Measurements from ENCODE around the gene ZHX3.

Gene ZHX3

GRCh38 chr20:41159547-41159946 lies 158.0 kb downstream of the ZHX3 start:
- DNase-seq (ENCODE audit: low read depth in 1 of 2, low spot score in 1 of 2): no peak

- DNase-seq (ENCODE audit: low read depth in 1 of 2, low spot score in 1 of 2): no peak
Measured at GRCh38 chr20:41158082-41158625, 159.4 kb downstream of the ZHX3 start.

DNA sequence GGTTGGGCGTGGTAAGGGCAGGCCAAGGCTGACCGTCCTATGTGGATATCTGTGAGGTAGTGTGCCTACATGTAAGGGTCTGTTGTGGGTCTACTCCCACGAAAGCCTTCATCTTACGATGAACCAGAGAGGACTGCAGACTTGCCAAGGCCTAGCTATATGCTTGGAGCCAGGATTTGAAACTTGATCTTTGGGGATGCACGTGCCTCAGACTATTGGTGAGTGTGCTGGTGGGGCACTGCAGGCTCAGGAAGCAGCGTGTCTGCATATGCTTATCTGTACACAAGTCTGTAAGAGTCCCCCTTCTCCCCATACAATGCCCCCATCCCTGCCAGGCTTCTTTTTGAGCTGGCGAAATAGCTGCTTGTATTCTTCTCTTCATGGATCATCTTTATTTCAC lies 162.3 kb downstream of the ZHX3 start:
- no peak for DNase-seq (ENCODE audit: low read depth in 1 of 2, low spot score in 1 of 2)

- no peak for DNase-seq (ENCODE audit: low read depth in 1 of 2, low spot score in 1 of 2)
Measured at GRCh38 chr20:41154436-41155176, 162.9 kb downstream of the ZHX3 start.

- no peak for DNase-seq (ENCODE audit: low read depth in 1 of 2, low spot score in 1 of 2)
Measured at GRCh38 chr20:41152108-41152757, 165.3 kb downstream of the ZHX3 start.

- DNase-seq (ENCODE audit: low read depth in 1 of 2, low spot score in 1 of 2): no peak
Measured at GRCh38 chr20:41151134-41151869, 166.2 kb downstream of the ZHX3 start.

DNA sequence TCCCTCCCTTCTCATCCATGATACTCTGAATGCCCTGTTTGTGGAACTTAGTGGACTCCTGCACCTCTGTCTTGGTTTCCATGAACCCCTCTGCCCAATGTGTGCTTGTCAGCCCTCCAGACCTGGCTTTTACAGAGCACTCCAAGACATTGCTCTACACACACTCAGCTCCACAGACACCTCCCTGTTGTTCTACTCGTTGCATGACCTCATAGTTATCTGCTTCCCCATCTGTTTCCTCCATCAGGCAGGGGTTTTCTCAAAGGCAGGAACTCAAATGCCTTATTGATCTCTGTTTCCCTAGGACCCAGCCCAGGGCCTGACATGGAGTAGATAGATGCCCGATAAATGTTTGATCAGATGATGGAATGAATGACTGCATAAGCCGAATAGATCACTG lies 166.9 kb downstream of the ZHX3 start:
- DNase-seq (ENCODE audit: low read depth in 1 of 2, low spot score in 1 of 2): no peak

DNA sequence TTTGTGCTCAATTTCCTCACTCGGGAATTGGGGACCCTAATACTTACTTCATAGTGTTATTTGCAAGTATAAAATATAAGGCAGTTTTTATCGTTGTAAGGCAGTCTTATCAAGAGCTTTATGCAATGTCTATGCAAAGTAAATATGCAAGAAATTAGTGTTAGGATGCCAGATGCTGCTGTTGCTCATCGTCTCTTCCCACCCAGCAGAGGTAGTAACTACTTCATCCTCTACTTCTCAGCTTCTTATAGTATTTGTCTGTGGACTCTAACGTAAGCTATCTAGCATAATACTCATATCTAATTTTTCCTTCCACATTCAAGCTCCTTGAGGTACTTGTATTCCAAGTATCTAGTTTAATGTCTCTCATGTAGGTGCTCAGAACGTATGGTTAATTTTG lies 168.6 kb downstream of the ZHX3 start:
- no peak for DNase-seq (ENCODE audit: low read depth in 1 of 2, low spot score in 1 of 2)

DNA sequence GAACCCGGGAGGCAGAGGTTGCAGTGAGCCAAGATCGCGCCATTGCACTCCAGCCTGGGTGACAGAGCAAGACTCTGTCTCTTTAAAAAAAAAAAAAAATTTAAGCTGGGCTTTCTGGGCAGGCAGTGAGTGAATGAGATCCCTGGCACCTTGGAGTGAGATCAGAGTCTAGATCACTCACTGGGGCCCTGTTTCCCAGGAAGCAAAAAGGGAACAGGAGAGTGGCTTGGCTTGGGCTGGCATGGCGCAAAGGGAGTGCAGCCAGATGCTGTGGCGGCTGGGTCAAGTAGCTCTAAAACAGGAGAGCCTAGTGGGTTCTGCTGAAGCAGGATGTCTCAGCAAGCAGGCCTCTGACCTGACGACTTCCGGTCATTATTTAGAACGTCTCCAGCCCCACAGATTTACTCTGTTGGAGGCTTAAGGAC lies 169.8 kb downstream of the ZHX3 start:
- no peak for DNase-seq (ENCODE audit: low read depth in 1 of 2, low spot score in 1 of 2)

- no peak for DNase-seq (ENCODE audit: low read depth in 1 of 2, low spot score in 1 of 2)
Measured at GRCh38 chr20:41145821-41146620, 171.5 kb downstream of the ZHX3 start.

DNA sequence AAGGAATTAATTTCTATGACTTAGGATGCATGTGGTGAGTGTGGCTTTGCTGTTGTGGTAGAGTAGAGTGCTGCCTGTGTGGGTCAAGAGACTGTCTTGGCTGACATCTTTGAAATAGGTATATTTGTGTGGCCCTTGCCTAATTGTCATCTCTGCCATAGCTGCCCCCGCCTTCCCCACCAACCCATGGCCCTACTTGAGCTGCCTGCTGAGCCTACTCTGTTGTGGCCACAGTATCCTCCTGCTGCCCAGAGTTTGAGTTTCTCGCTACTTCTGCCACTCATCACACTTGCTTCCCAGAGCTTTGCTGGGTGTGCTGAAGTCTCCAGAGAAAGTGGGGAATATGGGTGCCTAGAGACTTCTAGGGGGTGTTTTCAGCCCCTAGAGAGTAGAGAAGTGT lies 172.2 kb downstream of the ZHX3 start:
- DNase-seq (ENCODE audit: low read depth in 1 of 2, low spot score in 1 of 2): no peak

DNA sequence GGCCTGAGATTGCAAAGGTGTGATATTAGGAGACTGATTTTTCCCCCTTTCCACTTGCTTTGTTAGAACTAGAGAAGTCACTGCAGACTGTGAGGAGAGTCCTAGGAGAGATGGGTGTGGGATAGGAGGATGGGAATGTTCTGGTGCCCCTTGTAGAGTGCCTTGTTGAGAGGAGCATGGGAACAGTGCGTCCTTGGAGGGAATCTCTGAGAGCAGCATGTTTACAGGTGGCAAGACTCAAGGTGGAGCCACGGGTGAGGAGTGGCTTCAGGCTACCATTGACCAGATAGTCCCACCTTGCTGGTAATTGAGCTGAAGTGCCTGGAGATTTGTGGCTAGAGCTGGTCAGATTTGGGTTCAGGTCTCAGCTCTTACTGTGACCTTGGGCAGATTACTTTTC lies 174.2 kb downstream of the ZHX3 start:
- DNase-seq (ENCODE audit: low read depth in 1 of 2, low spot score in 1 of 2): no peak

DNA sequence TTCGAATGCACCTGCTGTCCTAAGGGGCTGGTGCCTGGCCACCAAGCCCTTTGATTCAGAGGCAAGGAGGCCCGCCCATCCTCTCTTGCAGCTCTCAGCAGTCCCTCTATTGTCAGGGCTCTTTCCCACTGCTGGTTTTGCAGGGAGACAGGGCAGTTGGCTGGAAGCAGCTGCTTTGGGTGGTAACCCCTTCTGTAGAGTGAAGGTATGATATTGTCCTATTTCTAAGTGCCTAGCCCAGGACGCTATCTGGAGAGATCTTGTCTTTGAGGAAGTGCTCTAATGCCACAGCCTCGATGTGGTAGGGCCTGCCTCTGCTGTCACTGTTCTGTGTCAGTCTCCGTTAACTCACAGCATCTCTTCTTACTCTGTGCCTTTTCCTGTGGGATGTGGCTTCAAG lies 174.6 kb downstream of the ZHX3 start:
- DNase-seq (ENCODE audit: low read depth in 1 of 2, low spot score in 1 of 2): no peak

DNA sequence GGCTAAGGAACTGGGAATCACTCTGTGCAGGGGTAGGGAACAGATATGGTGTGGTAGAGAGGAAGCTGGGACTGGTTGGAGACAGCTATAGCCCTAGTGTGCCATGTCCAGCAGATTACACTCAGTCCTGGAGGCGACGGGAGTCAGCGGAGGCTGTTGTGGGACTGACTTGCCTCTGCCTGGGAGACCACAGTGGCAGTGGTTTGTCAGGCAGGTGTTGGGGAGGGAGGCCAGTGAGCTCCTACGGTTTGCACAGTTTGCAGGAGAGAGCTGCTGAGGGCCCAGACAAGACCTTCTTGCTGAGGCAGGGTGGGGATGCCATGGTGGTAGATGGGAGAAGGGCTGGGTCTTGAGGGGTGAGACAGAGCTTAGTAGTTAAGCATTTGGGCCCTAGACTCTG lies 175.3 kb downstream of the ZHX3 start:
- DNase-seq (ENCODE audit: low read depth in 1 of 2, low spot score in 1 of 2): no peak

DNA sequence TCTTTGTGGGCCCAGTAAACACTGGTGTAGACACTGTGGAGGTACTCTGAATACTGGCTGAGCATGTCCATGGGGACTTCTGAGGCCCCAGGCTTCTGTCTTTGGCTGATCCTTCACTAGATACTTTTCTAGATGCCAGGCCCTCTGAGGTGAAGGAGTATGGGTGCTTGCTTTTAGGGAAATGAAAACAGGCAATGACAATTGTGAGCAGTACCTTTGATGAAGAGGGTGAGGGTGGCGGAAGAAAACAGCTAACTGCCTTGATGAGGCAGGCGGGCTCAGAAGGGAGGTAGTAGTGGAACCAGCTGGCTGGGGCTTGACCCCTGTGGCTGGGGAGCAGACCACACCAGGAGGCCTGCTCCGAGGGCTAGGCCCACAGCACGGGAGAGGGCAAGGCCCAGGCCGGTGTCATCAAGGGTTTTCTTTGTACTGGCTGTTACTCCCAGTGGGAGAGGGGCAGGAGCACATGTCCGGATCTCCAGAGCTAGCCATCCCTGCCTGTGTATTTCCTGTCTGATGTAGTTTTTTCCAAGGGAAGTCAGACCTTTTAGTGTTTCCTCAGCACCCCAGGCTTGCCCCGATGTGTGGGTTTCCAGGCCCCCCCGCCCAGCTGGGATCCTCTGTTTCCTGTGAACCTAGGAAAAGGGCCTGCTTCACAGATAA lies 176.2 kb downstream of the ZHX3 start:
- no peak for DNase-seq (ENCODE audit: low read depth in 1 of 2, low spot score in 1 of 2)

DNA sequence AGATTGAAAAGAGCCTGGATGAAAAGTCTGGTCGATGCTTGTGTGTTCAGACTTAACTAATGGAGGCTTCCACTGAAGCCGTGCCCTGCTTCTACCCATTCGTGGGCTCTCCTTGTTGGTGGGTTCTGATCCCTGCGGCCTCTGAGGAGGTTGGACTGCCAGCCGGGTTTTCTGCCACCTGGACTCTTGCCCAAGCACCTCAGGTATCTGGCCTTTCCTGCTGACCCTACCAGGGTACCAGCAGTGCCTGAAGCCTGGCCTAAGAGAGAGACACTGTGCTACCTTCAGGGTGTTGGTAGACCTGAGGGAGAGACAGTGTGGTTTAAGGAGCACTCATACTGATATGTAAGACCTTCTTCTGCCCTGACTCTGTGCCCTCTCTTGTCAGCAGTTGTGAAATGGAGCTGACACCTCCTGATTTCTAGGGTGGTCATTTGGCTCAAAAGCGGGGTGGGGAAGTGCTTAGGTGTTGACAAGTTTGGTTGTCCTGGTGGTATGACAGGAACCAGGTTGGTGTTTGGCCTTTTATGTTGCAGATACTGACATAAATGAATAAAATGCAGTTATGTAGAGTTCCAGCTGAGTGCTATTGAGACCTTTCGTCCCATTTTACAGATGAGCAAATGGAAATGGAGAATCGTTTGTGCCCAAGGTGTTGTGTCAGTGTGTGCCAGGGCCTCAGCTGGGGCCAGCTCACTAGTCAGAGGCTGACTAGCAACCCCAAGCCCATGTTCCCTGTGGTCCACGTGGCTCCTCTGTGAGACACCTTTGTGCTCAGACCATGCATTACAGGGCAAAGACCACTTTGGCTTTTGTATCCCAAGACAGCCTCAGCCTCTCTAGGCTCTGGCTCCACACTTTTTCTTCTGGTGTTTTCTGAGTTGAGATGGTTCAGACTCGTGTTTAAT lies 177.1 kb downstream of the ZHX3 start:
- DNase-seq (ENCODE audit: low read depth in 1 of 2, low spot score in 1 of 2): no peak

- DNase-seq (ENCODE audit: low read depth in 1 of 2, low spot score in 1 of 2): no peak
Measured at GRCh38 chr20:41139227-41140093, 178.1 kb downstream of the ZHX3 start.

DNA sequence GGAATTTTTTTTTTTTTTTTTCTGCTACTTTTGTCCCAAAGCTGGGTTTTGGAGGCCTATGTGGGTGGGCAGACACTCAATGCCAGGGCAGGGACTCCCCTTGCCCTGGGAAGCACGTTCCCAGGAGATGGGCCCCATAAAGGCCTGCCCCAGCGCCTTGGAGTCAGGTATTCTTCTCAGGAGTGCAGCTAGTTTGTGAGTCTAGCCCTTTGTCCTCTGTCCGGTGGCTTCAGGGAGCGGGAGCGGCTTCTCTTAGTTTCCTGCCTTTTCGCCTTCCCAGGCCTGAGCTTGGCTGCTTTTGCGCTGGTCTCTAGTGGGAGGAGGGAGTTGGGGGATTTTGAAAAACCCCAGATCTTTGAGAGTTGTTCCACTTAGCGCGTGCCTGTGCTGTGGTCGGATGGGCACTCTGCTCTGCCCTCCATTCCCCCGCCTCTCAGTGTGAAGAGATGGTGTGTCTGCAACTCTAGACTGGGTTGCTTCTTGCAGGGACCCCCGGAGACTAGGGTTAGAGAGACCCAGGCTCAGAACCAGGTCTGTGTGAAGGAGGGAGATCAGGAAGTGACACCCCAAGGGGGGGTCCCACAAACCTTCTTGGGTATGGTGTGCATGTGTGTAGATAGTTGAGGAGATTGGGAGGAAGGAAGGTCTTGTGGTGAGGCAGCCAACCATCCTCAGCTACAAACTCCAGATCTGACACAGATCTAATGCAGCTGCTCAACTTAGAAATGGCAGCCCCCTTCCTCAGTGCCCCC lies 178.9 kb downstream of the ZHX3 start:
- no peak for DNase-seq (ENCODE audit: low read depth in 1 of 2, low spot score in 1 of 2)

All from stimulated activated CD4-positive, alpha-beta T cell treated with anti-CD3 and anti-CD28 coated beads, Interleukin-15, amount 100 ng/mL, for 1 hour (primary cell).